Liver (tissue), 3 donors: ENCODE data around the gene PDE9A.

ENCODE experiments used
- ATF3 ChIP-seq: IDR thresholded peaks from 2 replicates; pipeline ENCODE4 v1.6.1; 2016; ENCODE audit warnings: antibody characterized with exemption
- EGR1 ChIP-seq, 2 donors: IDR thresholded peaks; 2 replicates each; pipeline ENCODE4 v1.6.1; 2016 to 2018; ENCODE audit warnings: antibody characterized with exemption in 2 of 2, low read depth in 2 of 2
- GABPA ChIP-seq, 2 donors: IDR thresholded peaks in 1 of 2; conservative IDR thresholded peaks in 1 of 2; 2 replicates each; pipeline ENCODE4 v1.6.1; 2016; ENCODE audit warnings: antibody characterized with exemption in 2 of 2, mild to moderate bottlenecking in 1 of 2, moderate library complexity in 1 of 2
- HNF4G ChIP-seq: IDR thresholded peaks from 2 replicates; pipeline ENCODE4 v1.6.1; 2016; ENCODE audit warnings: antibody characterized with exemption
- MAX ChIP-seq: IDR thresholded peaks from 2 replicates; pipeline ENCODE4 v1.6.1; 2016; ENCODE audit warnings: antibody characterized with exemption
- RAD21 ChIP-seq, 2 donors: IDR thresholded peaks; 2 replicates each; pipeline ENCODE4 v1.6.1; 2016; ENCODE audit warnings: antibody characterized with exemption in 2 of 2, mild to moderate bottlenecking in 2 of 2
- SP1 ChIP-seq: IDR thresholded peaks from 2 replicates; pipeline ENCODE4 v1.6.1; 2018; ENCODE audit warnings: antibody characterized with exemption, mild to moderate bottlenecking
- TAF1 ChIP-seq: conservative IDR thresholded peaks from 2 replicates; pipeline ENCODE4 v1.6.1; 2016; ENCODE audit warnings: antibody characterized with exemption, mild to moderate bottlenecking
- YY1 ChIP-seq: IDR thresholded peaks from 2 replicates; pipeline ENCODE4 v1.6.1; 2016; ENCODE audit warnings: antibody characterized with exemption, mild to moderate bottlenecking
- TF ChIP-seq, protein P1 (sequence below): fragments of 150-350 bp; IDR thresholded peaks from 2 replicates; pipeline ENCODE4 v1.5.1; 2017; ENCODE audit warnings: improper control_type of control experiment, low read depth, low read length; ENCODE audit not compliant: missing input control
- TF ChIP-seq, protein P2 (sequence below): IDR thresholded peaks from 2 replicates; pipeline ENCODE4 v1.6.1; 2016; ENCODE audit warnings: antibody characterized with exemption, mild to moderate bottlenecking
- donor health status: healthy.
- donor health status: healthy.

DNA sequence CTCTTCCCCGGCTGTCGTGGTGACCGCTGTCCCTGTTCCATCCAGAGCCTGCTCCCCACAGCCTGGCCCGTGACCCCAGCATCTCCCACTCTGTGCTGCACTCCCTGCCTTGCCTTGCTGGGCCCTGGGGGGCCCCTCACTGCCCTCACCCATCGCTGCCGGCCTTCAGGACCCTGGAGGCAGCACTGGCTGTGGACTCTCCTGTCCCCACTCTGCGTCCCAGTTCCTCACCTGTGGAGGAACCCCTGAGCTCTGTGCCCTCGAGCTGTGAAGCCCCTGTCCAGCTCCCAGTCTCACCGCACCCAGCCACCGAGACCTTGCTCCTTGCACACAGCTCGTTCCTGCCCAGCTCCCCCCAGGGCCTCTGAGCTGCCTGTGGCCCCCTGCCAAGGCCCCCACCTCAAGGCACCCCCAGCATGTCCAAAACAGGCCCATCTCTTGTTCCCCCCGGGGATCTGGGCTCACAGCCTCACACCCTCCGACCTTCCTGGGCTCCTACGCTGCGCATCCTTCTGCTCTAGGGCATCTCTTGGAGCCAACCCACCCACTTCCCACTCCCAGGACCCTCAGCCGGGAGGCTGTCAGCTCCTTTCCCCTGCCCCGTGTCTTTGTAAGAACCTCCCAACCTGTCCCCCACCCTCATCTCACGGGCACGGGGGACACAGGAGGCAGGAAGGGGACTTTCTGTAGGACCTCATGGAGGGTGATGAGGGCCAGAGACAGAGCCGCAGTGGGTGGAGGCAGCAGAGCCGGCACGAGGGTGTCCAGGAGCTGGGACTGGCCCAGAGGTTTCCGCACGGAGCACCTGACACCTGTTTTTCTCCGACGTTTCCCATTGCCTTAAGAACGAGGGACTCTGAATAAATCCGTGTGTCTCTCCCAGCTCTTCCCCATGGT lies 116.6 kb downstream of the PDE9A start:
- TF ChIP-seq, protein P1, sequence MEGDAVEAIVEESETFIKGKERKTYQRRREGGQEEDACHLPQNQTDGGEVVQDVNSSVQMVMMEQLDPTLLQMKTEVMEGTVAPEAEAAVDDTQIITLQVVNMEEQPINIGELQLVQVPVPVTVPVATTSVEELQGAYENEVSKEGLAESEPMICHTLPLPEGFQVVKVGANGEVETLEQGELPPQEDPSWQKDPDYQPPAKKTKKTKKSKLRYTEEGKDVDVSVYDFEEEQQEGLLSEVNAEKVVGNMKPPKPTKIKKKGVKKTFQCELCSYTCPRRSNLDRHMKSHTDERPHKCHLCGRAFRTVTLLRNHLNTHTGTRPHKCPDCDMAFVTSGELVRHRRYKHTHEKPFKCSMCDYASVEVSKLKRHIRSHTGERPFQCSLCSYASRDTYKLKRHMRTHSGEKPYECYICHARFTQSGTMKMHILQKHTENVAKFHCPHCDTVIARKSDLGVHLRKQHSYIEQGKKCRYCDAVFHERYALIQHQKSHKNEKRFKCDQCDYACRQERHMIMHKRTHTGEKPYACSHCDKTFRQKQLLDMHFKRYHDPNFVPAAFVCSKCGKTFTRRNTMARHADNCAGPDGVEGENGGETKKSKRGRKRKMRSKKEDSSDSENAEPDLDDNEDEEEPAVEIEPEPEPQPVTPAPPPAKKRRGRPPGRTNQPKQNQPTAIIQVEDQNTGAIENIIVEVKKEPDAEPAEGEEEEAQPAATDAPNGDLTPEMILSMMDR = no peak
- TF ChIP-seq MAX (no peak), YY1 (no peak), TAF1 (no peak), GABPA (IDR thresholded peaks at IDR 0.05 in 1 of 2, conservative IDR thresholded peaks at IDR 0.05 in 1 of 2) (no peak), ATF3 (no peak), SP1 (no peak), HNF4G (no peak), EGR1 (IDR thresholded peaks at IDR 0.05; ENCODE audit: low read depth in 2 of 2) (no peak), RAD21 (IDR thresholded peaks at IDR 0.05) (no peak)
- TF ChIP-seq, protein P2, sequence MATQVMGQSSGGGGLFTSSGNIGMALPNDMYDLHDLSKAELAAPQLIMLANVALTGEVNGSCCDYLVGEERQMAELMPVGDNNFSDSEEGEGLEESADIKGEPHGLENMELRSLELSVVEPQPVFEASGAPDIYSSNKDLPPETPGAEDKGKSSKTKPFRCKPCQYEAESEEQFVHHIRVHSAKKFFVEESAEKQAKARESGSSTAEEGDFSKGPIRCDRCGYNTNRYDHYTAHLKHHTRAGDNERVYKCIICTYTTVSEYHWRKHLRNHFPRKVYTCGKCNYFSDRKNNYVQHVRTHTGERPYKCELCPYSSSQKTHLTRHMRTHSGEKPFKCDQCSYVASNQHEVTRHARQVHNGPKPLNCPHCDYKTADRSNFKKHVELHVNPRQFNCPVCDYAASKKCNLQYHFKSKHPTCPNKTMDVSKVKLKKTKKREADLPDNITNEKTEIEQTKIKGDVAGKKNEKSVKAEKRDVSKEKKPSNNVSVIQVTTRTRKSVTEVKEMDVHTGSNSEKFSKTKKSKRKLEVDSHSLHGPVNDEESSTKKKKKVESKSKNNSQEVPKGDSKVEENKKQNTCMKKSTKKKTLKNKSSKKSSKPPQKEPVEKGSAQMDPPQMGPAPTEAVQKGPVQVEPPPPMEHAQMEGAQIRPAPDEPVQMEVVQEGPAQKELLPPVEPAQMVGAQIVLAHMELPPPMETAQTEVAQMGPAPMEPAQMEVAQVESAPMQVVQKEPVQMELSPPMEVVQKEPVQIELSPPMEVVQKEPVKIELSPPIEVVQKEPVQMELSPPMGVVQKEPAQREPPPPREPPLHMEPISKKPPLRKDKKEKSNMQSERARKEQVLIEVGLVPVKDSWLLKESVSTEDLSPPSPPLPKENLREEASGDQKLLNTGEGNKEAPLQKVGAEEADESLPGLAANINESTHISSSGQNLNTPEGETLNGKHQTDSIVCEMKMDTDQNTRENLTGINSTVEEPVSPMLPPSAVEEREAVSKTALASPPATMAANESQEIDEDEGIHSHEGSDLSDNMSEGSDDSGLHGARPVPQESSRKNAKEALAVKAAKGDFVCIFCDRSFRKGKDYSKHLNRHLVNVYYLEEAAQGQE = no peak
